ENCODE results near the gene ARHGAP44. TPM values are rescaled to one million over a fixed set of nuclear protein-coding genes. Genes with fewer than 3 reads are reported as not detected.

ARHGAP44 gene
- total RNA-seq, 1 experiment from 2014 or later = 0.40 TPM

GRCh38 chr17:12983991-12984884, 194.9 kb downstream of the ARHGAP44 start:
- ChIA-PET POLR2A (ENCODE audit: unreplicated experiment) (interaction anchor here (0.6 kb wide), 1 partner anchor 987 kb away, joined by 4 read pairs; the partner anchor contains the start of gene ZNF18), CTCF (no interaction called here)
- H3K4me1 ChIP-seq (ENCODE audit: insufficient read depth, low read length) = peaks cover 11% of the 10 kb centered on the region; the same call in 1 of the 2 replicates
- intact Hi-C loops (cut with micrococcal nuclease) = no loop called here
- DNase-seq = peak; percentile 65
- H3K4me2 ChIP-seq (ENCODE audit: low read length) = no peak overlapping the region
- H3K27ac ChIP-seq (ENCODE audit: low read length) = no peak overlapping the region
- H3K27me3 ChIP-seq (ENCODE audit: low read length) = peaks cover 4% of the 10 kb centered on the region; the same call in 1 of the 2 replicates
- H3F3A ChIP-seq (ENCODE audit: low read length, unreplicated experiment) = no peaks in the 10 kb centered on the region
- no peaks in the 10 kb centered on the region for H3K36me3 ChIP-seq (ENCODE audit: low read depth, low read length)
- no TSS peak for BruUV-seq (replicated peaks)
- H3K9me3 ChIP-seq (ENCODE audit: low read length) = no peaks in the 10 kb centered on the region
- H2AFZ ChIP-seq (ENCODE audit: low read length) = no peak overlapping the region
- ATAC-seq = peak; percentile 51
- H4K20me1 ChIP-seq (ENCODE audit: low read length) = no peaks in the 10 kb centered on the region
- H3K79me2 ChIP-seq (ENCODE audit: low read length) = no peaks in the 10 kb centered on the region
- no peak overlapping the region for H3K9ac ChIP-seq (ENCODE audit: low read length)
- TF ChIP-seq EZH2phosphoT487 (IDR thresholded peaks at IDR 0.05; ENCODE audit: borderline replicate concordance, low read length) = no peak
- TF ChIP-seq, protein P1, sequence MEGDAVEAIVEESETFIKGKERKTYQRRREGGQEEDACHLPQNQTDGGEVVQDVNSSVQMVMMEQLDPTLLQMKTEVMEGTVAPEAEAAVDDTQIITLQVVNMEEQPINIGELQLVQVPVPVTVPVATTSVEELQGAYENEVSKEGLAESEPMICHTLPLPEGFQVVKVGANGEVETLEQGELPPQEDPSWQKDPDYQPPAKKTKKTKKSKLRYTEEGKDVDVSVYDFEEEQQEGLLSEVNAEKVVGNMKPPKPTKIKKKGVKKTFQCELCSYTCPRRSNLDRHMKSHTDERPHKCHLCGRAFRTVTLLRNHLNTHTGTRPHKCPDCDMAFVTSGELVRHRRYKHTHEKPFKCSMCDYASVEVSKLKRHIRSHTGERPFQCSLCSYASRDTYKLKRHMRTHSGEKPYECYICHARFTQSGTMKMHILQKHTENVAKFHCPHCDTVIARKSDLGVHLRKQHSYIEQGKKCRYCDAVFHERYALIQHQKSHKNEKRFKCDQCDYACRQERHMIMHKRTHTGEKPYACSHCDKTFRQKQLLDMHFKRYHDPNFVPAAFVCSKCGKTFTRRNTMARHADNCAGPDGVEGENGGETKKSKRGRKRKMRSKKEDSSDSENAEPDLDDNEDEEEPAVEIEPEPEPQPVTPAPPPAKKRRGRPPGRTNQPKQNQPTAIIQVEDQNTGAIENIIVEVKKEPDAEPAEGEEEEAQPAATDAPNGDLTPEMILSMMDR (conservative IDR thresholded peaks at IDR 0.05; ENCODE audit: low read depth, low read length) = no peak
- no peak for TF ChIP-seq EZH2 (IDR thresholded peaks at IDR 0.05; ENCODE audit: low read length, unreplicated experiment)
- H3K9me2 ChIP-seq (replicated peaks; ENCODE audit: low read length) = no peaks in the 10 kb centered on the region
- no peak overlapping the region for H3K4me3 ChIP-seq (ENCODE audit: low read length)

DNA sequence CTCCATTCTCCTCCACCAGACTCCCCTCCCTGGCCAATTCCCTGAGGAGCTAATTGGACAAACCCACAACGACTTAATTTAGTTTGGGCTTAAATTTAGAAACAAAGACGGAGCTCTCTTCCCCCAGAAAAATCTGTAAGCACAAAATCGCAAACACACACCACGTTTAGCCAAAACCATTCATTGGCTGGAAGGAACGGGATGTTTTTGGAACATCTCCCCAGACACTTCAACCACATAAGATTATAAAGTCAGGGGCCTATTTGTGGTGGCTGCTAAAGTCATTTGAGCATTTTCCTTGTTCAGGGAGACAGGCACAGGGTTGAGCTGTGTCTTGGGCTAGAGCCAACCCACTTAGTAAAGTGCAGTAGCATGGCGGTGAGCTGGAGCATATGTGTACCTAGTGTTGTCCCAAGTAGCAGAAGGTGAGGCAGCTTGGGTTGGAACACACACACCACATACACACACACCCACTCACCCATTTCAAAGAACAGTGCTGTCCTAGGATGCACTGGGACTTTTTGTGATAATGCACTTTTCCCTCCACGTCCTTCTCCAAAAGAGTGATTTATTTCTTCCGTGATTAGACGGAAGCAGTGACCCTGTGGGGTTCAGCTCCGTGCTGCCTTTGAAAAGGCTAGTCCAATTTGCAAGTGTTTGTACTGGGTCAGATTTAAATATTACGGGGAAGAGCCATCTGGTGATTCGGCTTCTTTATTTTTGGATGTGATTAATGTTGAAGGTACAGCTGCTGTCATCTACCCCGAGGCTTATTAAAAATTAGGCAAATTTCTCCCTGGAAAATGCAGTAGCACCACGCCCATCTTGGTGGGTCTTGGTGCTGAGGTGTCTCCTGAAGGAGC, 196.4 kb downstream of the ARHGAP44 start:
- no TSS peak for BruUV-seq (replicated peaks)
- peaks cover 11% of the 10 kb centered on the region; the same call in 1 of the 2 replicates for H3K4me1 ChIP-seq (ENCODE audit: insufficient read depth, low read length)
- H3K36me3 ChIP-seq (ENCODE audit: low read depth, low read length) = no peaks in the 10 kb centered on the region
- ATAC-seq (no peak), DNase-seq (no peak)
- H3F3A ChIP-seq (ENCODE audit: low read length, unreplicated experiment) = no peaks in the 10 kb centered on the region
- H3K9me3 ChIP-seq (ENCODE audit: low read length) = no peaks in the 10 kb centered on the region
- ChIA-PET POLR2A (ENCODE audit: unreplicated experiment) (no interaction called here), CTCF (no interaction called here)
- no peak overlapping the region for H3K9ac ChIP-seq (ENCODE audit: low read length)
- no peak overlapping the region for H3K4me3 ChIP-seq (ENCODE audit: low read length)
- intact Hi-C loops (cut with micrococcal nuclease) = no loop called here
- H3K27ac ChIP-seq (ENCODE audit: low read length) = no peak overlapping the region
- no peaks in the 10 kb centered on the region for H3K9me2 ChIP-seq (replicated peaks; ENCODE audit: low read length)
- H3K27me3 ChIP-seq (ENCODE audit: low read length) = no peaks in the 10 kb centered on the region
- no peaks in the 10 kb centered on the region for H3K79me2 ChIP-seq (ENCODE audit: low read length)
- no peak for TF ChIP-seq EZH2phosphoT487 (IDR thresholded peaks at IDR 0.05; ENCODE audit: borderline replicate concordance, low read length)
- TF ChIP-seq EZH2 (IDR thresholded peaks at IDR 0.05; ENCODE audit: low read length, unreplicated experiment) = no peak
- TF ChIP-seq, protein P1 (conservative IDR thresholded peaks at IDR 0.05; ENCODE audit: low read depth, low read length) = no peak
- no peaks in the 10 kb centered on the region for H4K20me1 ChIP-seq (ENCODE audit: low read length)
- H2AFZ ChIP-seq (ENCODE audit: low read length) = no peak overlapping the region
- no peak overlapping the region for H3K4me2 ChIP-seq (ENCODE audit: low read length)
